Caco-2 (cell line): ENCODE data around the gene APMAP. TPM values are rescaled to one million over a fixed set of nuclear protein-coding genes. Genes with fewer than 3 reads are reported as not detected.

Experiments used
- BruUV-seq: library from RNA; stranded (reverse); fragments of 400-500 nt; replicated peaks from 2 replicates; lab custom pipeline; 2021; lab: Mats Ljungman, UMichigan
- CTCF ChIA-PET: fragments of 300-600 bp; sonication (Branson Sonifier 250); formaldehyde crosslinking; loops from one replicate; lab custom pipeline; 2022; ENCODE audit warnings: antibody characterized with exemption; lab: Charles Lee
- POLR2A ChIA-PET: fragments of 300-600 bp; sonication (Branson Sonifier 250); formaldehyde crosslinking; loops from one replicate; lab custom pipeline; 2022; ENCODE audit warnings: antibody characterized with exemption; lab: Charles Lee
- DNase-seq, 2 experiments: peaks; one replicate each; pipeline versions ENCODE4 v3.0.0 to v3.0.0-alpha.2; 2020 to 2022
- H3K27me3 ChIP-seq: replicated peaks from 2 replicates; pipeline ENCODE4 v1.6.0; 2011; ENCODE audit warnings: low read length; ENCODE audit not compliant: control insufficient read depth, insufficient read depth
- H3K36me3 ChIP-seq: 2 replicates; pipeline ENCODE4 v1.5.1; 2011; ENCODE audit warnings: low read length; ENCODE audit not compliant: control insufficient read depth, insufficient read depth
- H3K4me1 ChIP-seq: fragments of 250-450 bp; sonication (Bioruptor Pico); 2 replicates; pipeline ENCODE4 v1.5.1; 2020; ENCODE audit warnings: mild to moderate bottlenecking
- H3K4me3 ChIP-seq: 2 replicates; pipeline ENCODE4 v1.5.1; 2011; ENCODE audit warnings: low read depth, mild to moderate bottlenecking, control low read depth, low read length
- H3K9me3 ChIP-seq: fragments of 250-450 bp; sonication (Bioruptor Pico); 2 replicates; pipeline ENCODE4 v1.5.1; 2020; ENCODE audit warnings: mild to moderate bottlenecking, moderate library complexity
- H3K27ac Mint-ChIP-seq: one replicate; pipeline ENCODE4 v1.8.0; 2022; ENCODE audit warnings: mixed read lengths; ENCODE audit not compliant: unreplicated experiment
- H3K27me3 Mint-ChIP-seq: one replicate; pipeline ENCODE4 v1.8.0; 2022; ENCODE audit warnings: mixed read lengths; ENCODE audit not compliant: insufficient read depth, unreplicated experiment
- H3K36me3 Mint-ChIP-seq: one replicate; pipeline ENCODE4 v1.8.0; 2022; ENCODE audit warnings: mild to moderate bottlenecking, mixed read lengths; ENCODE audit not compliant: insufficient read depth, unreplicated experiment
- H3K4me1 Mint-ChIP-seq: one replicate; pipeline ENCODE4 v1.8.0; 2022; ENCODE audit warnings: low read depth, mixed read lengths; ENCODE audit not compliant: unreplicated experiment
- H3K4me3 Mint-ChIP-seq: one replicate; pipeline ENCODE4 v1.8.0; 2022; ENCODE audit warnings: mild to moderate bottlenecking, moderate library complexity, mixed read lengths; ENCODE audit not compliant: unreplicated experiment
- H3K9me3 Mint-ChIP-seq: one replicate; pipeline ENCODE4 v1.8.0; 2022; ENCODE audit warnings: mixed read lengths; ENCODE audit not compliant: unreplicated experiment
- intact Hi-C: fragments of 100-400 bp; cut with micrococcal nuclease; formaldehyde crosslinking; loops from one replicate; pipeline ENCODE4 v1.10.0; 2022; ENCODE audit not compliant: unreplicated experiment
- total RNA-seq: library from RNA; stranded (reverse); gene quantifications from 2 replicates; pipeline ENCODE4 v1.2.3, GENCODE V29; 2022
- TF ChIP-seq, protein P1 (sequence below), 2 experiments: fragments of 200-600 bp in 1 of 2; IDR thresholded peaks; 1 replicate in 1 of 2; 2 replicates in 1 of 2; pipeline versions ENCODE4 v1.5.1 to v1.8.0; 2011 to 2022; ENCODE audit warnings: antibody characterized with exemption in 1 of 2, control low read depth in 1 of 2, inconsistent platforms in 1 of 2, low read depth in 1 of 2, low read length in 1 of 2, mild to moderate bottlenecking in 1 of 2, moderate library complexity in 1 of 2; ENCODE audit not compliant: insufficient read depth in 1 of 2, severe bottlenecking in 1 of 2, unreplicated experiment in 1 of 2

The APMAP gene
- total RNA-seq, 1 experiment from 2014 or later: 138 TPM

DNA sequence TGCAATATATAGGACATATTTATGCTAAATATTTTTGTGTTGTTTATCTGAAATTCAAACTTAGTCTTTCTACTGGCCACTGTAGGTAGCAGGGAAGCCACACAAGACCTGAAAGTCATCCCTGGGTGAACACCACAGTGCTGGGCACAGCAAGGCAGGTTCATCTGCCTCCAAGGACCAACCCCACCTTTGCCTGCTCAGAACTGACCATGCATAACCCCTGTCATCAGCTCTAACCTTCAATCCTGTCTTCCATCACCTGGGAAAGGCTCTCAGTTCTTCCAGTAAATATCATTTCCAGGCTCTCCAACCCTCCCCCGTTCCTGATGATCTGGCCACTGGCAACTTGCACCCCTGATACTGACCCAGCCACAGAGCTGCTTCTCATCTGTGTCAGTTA lies 76.1 kb downstream of the APMAP start:
- ChIA-PET CTCF (interaction anchor here (1.3 kb wide), 1 partner anchor 125 kb away, joined by 5 read pairs; no protein-coding TSS in a partner anchor), POLR2A (no interaction called here)
- H3K4me1 ChIP-seq: peaks cover 6% of the 10 kb centered on the region; the same call in 1 of the 2 replicates
- Mint-ChIP-seq H3K4me1 (no peaks in the 10 kb centered on the region), H3K4me3 (no peak overlapping the region), H3K9me3 (no peaks in the 10 kb centered on the region), H3K27me3 (peaks cover 7% of the 10 kb centered on the region), H3K36me3 (no peaks in the 10 kb centered on the region), H3K27ac (no peak overlapping the region)
- TF ChIP-seq, protein P1, sequence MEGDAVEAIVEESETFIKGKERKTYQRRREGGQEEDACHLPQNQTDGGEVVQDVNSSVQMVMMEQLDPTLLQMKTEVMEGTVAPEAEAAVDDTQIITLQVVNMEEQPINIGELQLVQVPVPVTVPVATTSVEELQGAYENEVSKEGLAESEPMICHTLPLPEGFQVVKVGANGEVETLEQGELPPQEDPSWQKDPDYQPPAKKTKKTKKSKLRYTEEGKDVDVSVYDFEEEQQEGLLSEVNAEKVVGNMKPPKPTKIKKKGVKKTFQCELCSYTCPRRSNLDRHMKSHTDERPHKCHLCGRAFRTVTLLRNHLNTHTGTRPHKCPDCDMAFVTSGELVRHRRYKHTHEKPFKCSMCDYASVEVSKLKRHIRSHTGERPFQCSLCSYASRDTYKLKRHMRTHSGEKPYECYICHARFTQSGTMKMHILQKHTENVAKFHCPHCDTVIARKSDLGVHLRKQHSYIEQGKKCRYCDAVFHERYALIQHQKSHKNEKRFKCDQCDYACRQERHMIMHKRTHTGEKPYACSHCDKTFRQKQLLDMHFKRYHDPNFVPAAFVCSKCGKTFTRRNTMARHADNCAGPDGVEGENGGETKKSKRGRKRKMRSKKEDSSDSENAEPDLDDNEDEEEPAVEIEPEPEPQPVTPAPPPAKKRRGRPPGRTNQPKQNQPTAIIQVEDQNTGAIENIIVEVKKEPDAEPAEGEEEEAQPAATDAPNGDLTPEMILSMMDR (IDR thresholded peaks at IDR 0.05; ENCODE audit: insufficient read depth in 1 of 2, low read depth in 1 of 2, low read length in 1 of 2, severe bottlenecking in 1 of 2, unreplicated experiment in 1 of 2): no peak
- BruUV-seq: no TSS peak
- no peak for DNase-seq
- H3K36me3 ChIP-seq: no peaks in the 10 kb centered on the region
- H3K27me3 ChIP-seq: no peaks in the 10 kb centered on the region
- H3K4me3 ChIP-seq: no peak overlapping the region
- intact Hi-C loops: no loop called here
- no peaks in the 10 kb centered on the region for H3K9me3 ChIP-seq

DNA sequence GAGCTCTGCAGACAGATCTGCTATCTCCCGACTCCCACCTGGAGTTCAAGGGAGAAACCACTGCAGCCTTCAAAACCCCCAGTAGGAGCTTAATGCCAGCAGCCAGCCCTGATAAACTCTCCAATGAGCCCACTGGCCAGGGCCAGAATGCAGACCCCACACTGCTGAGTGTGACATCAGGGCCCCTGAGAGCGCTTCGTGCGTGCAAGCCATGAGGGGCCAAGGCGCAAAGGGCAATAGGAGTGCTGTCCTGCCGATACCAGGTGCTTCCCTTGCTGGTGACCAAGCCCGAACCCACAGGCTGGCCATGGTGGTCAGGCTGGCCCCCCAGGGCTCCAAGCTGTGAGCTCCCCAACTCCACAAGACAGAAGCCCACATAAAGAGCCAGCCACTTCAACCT lies 76.7 kb downstream of the APMAP start:
- H3K4me3 Mint-ChIP-seq: no peak overlapping the region
- H3K9me3 Mint-ChIP-seq: no peaks in the 10 kb centered on the region
- ChIA-PET CTCF (interaction anchor here (0.6 kb wide), 1 partner anchor 355 kb away, joined by 3 read pairs; no protein-coding TSS in a partner anchor), POLR2A (no interaction called here)
- H3K9me3 ChIP-seq: no peaks in the 10 kb centered on the region
- H3K27me3 ChIP-seq: no peaks in the 10 kb centered on the region
- H3K4me1 ChIP-seq: peaks cover 6% of the 10 kb centered on the region; the same call in 1 of the 2 replicates
- TF ChIP-seq, protein P1 (IDR thresholded peaks at IDR 0.05; ENCODE audit: insufficient read depth in 1 of 2, low read depth in 1 of 2, low read length in 1 of 2, severe bottlenecking in 1 of 2, unreplicated experiment in 1 of 2): no peak
- no TSS peak for BruUV-seq
- intact Hi-C loops: no loop called here
- no peaks in the 10 kb centered on the region for H3K36me3 ChIP-seq
- no peak for DNase-seq
- peaks cover 11% of the 10 kb centered on the region for H3K27me3 Mint-ChIP-seq
- no peaks in the 10 kb centered on the region for H3K36me3 Mint-ChIP-seq
- no peaks in the 10 kb centered on the region for H3K4me1 Mint-ChIP-seq
- no peak overlapping the region for H3K4me3 ChIP-seq
- H3K27ac Mint-ChIP-seq: no peak overlapping the region

DNA sequence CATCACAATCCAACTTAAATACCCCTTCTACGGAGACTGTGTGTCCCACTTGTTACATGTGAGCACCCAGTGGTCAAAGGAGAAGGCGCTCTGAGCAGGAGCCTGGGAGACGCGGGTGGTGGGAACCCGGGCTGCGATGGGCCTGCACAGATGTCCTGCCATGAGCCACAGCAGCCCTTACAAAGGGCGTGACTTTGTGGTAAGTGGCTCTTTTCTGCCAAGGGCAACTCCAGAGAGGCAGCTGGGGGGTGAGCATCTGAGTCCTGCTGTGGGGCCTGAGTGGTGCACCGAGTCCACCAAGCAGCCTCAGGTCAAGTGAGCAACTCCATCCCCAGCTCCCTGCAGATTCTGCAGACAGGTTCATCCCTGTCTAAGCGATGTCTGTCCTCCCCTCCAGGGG lies 77.1 kb downstream of the APMAP start:
- ChIA-PET POLR2A (no interaction called here), CTCF (interaction anchor here (0.6 kb wide), 1 partner anchor 355 kb away, joined by 3 read pairs; no protein-coding TSS in a partner anchor)
- Histone ChIP-seq H3K27me3 (no peaks in the 10 kb centered on the region), H3K9me3 (no peaks in the 10 kb centered on the region), H3K4me1 (peaks cover 6% of the 10 kb centered on the region; the same call in 1 of the 2 replicates), H3K36me3 (no peaks in the 10 kb centered on the region), H3K4me3 (no peak overlapping the region)
- Mint-ChIP-seq H3K36me3 (no peaks in the 10 kb centered on the region), H3K27me3 (peaks cover 11% of the 10 kb centered on the region), H3K4me3 (no peak overlapping the region), H3K9me3 (no peaks in the 10 kb centered on the region), H3K4me1 (no peaks in the 10 kb centered on the region), H3K27ac (no peak overlapping the region)
- intact Hi-C loops: no loop called here
- BruUV-seq: no TSS peak
- DNase-seq: no peak
- TF ChIP-seq, protein P1 (IDR thresholded peaks at IDR 0.05; ENCODE audit: insufficient read depth in 1 of 2, low read depth in 1 of 2, low read length in 1 of 2, severe bottlenecking in 1 of 2, unreplicated experiment in 1 of 2): no peak
